Measurements from ENCODE around the gene FYCO1. TPM values are rescaled to one million over a fixed set of nuclear protein-coding genes. Genes with fewer than 3 reads are reported as not detected.

FYCO1 gene
- polyA plus RNA-seq, 3 donors: 0.59 to 5.0 (median 1.3) TPM

DNA sequence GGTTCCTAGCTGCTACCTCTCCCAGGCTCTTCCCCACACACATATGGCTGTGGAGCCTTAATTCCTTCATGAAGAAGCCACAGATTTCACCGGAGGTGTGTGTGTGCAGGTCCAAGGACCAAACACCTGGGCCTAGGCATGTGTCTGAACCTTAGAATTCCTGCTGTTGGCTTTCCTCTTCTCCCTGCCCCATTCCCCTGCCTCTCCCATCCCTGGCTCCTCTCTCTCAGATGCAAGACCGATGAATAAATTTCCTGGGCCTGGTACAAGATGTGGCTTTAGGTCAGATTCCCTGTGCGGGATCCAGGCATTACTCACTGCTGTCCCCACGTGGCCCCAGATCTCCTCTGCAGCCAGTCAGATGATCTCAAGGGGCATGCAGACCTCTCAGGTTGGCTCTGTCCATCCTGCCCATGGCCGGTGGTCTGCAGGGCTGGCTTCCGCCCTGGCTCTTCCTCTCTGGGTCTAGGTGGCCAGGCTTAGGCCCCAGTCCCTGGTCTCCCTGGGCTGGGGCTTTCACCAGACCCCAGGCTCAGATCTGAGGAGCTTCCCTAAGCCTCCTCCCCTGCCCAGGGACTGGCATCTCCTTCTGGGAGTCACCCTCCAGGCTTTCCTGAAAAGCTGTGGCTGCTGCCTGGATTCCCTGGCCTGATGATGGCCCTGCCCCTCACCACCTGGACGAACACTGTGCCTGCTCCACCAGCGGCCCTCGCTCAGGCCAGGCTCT is 88.8 kb downstream of the FYCO1 start:
- H3K27me3 Mint-ChIP-seq (ENCODE audit: low read depth in 3 of 3): peaks cover 0 to 1% (median 0%) of the 10 kb centered on the region in 3 donors
- no peak overlapping the region for H3K27ac Mint-ChIP-seq
- H3K4me1 Mint-ChIP-seq: peaks cover 3% of the 10 kb centered on the region
- intact Hi-C loops (cut with micrococcal nuclease): no loop called here
- no peaks in the 10 kb centered on the region for H3K9me3 Mint-ChIP-seq
- H3K79me2 ChIP-seq (ENCODE audit: insufficient read depth, low read length): no peaks in the 10 kb centered on the region
- no peak overlapping the region for H3K4me2 ChIP-seq (replicated peaks; ENCODE audit: extremely low read depth, low read length, poor library complexity, severe bottlenecking)
- no peak overlapping the region for H3K4me3 ChIP-seq (replicated peaks in 1 of 3; ENCODE audit: low read depth in 2 of 3, low read length in 3 of 3)
- no peak for DNase-seq
- H3K36me3 Mint-ChIP-seq: peaks cover 0 to 1% of the 10 kb centered on the region in 2 donors
- no peak overlapping the region for H3K4me3 Mint-ChIP-seq
- 88% methylated on average over 9 of the region's 9 CpGs for WGBS (ENCODE audit: insufficient coverage)
- no peak overlapping the region for H3K9ac ChIP-seq (ENCODE audit: insufficient read depth, low read length, poor library complexity, severe bottlenecking)
- H3K27ac ChIP-seq (ENCODE audit: low read depth in 1 of 2, low read length in 2 of 2): no peak overlapping the region
- no peaks in the 10 kb centered on the region for H3K9me3 ChIP-seq (replicated peaks in 1 of 2; ENCODE audit: control insufficient read depth in 1 of 2, insufficient read depth in 1 of 2, low read length in 2 of 2)
- no peaks in the 10 kb centered on the region for H3K4me1 ChIP-seq (ENCODE audit: control insufficient read depth in 1 of 2, insufficient read depth in 2 of 2, low read length in 2 of 2)
- no peaks in the 10 kb centered on the region for H3K36me3 ChIP-seq (replicated peaks in 1 of 2; ENCODE audit: control insufficient read depth in 1 of 2, insufficient read depth in 2 of 2, low read length in 2 of 2)
- no peaks in the 10 kb centered on the region for H3K27me3 ChIP-seq (ENCODE audit: control insufficient read depth in 2 of 2, insufficient read depth in 2 of 2, low read length in 2 of 2)
- TF ChIP-seq, protein P1, sequence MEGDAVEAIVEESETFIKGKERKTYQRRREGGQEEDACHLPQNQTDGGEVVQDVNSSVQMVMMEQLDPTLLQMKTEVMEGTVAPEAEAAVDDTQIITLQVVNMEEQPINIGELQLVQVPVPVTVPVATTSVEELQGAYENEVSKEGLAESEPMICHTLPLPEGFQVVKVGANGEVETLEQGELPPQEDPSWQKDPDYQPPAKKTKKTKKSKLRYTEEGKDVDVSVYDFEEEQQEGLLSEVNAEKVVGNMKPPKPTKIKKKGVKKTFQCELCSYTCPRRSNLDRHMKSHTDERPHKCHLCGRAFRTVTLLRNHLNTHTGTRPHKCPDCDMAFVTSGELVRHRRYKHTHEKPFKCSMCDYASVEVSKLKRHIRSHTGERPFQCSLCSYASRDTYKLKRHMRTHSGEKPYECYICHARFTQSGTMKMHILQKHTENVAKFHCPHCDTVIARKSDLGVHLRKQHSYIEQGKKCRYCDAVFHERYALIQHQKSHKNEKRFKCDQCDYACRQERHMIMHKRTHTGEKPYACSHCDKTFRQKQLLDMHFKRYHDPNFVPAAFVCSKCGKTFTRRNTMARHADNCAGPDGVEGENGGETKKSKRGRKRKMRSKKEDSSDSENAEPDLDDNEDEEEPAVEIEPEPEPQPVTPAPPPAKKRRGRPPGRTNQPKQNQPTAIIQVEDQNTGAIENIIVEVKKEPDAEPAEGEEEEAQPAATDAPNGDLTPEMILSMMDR (IDR thresholded peaks at IDR 0.05): no peak
- no peaks in the 10 kb centered on the region for H4K20me1 ChIP-seq (ENCODE audit: insufficient read depth, low read length)
- H2AFZ ChIP-seq (ENCODE audit: insufficient read depth, low read depth, low read length, poor library complexity, severe bottlenecking): no peak overlapping the region

- Histone ChIP-seq H3K79me2 (ENCODE audit: insufficient read depth, low read length) (no peaks in the 10 kb centered on the region), H3K27me3 (ENCODE audit: control insufficient read depth in 2 of 2, insufficient read depth in 2 of 2, low read length in 2 of 2) (no peaks in the 10 kb centered on the region), H3K9me3 (replicated peaks in 1 of 2; ENCODE audit: control insufficient read depth in 1 of 2, insufficient read depth in 1 of 2, low read length in 2 of 2) (no peaks in the 10 kb centered on the region), H3K36me3 (replicated peaks in 1 of 2; ENCODE audit: control insufficient read depth in 1 of 2, insufficient read depth in 2 of 2, low read length in 2 of 2) (no peaks in the 10 kb centered on the region), H3K4me1 (ENCODE audit: control insufficient read depth in 1 of 2, insufficient read depth in 2 of 2, low read length in 2 of 2) (no peaks in the 10 kb centered on the region), H3K4me3 (replicated peaks in 1 of 3; ENCODE audit: low read depth in 2 of 3, low read length in 3 of 3) (no peak overlapping the region), H3K27ac (ENCODE audit: low read depth in 1 of 2, low read length in 2 of 2) (no peak overlapping the region), H3K9ac (ENCODE audit: insufficient read depth, low read length, poor library complexity, severe bottlenecking) (no peak overlapping the region), H2AFZ (ENCODE audit: insufficient read depth, low read depth, low read length, poor library complexity, severe bottlenecking) (no peak overlapping the region), H4K20me1 (ENCODE audit: insufficient read depth, low read length) (no peaks in the 10 kb centered on the region), H3K4me2 (replicated peaks; ENCODE audit: extremely low read depth, low read length, poor library complexity, severe bottlenecking) (no peak overlapping the region)
- TF ChIP-seq, protein P1 (IDR thresholded peaks at IDR 0.05): no peak
- no peak overlapping the region for H3K27ac Mint-ChIP-seq
- H3K4me3 Mint-ChIP-seq: no peak overlapping the region
- peaks cover 0 to 1% (median 0%) of the 10 kb centered on the region in 3 donors for H3K27me3 Mint-ChIP-seq (ENCODE audit: low read depth in 3 of 3)
- intact Hi-C loops (cut with micrococcal nuclease): no loop called here
- DNase-seq: no peak
- WGBS (ENCODE audit: insufficient coverage): 100% methylated on average over 2 of the region's 3 CpGs
- H3K4me1 Mint-ChIP-seq: peaks cover 3% of the 10 kb centered on the region
- H3K9me3 Mint-ChIP-seq: peaks cover 0 to 2% (median 0%) of the 10 kb centered on the region in 7 donors
- H3K36me3 Mint-ChIP-seq: no peaks in the 10 kb centered on the region
These were observed 89.9 kb downstream of the FYCO1 start for GRCh38 chr3:45905755-45906154.
